ENCODE measurements around the gene C9orf152.

DNA sequence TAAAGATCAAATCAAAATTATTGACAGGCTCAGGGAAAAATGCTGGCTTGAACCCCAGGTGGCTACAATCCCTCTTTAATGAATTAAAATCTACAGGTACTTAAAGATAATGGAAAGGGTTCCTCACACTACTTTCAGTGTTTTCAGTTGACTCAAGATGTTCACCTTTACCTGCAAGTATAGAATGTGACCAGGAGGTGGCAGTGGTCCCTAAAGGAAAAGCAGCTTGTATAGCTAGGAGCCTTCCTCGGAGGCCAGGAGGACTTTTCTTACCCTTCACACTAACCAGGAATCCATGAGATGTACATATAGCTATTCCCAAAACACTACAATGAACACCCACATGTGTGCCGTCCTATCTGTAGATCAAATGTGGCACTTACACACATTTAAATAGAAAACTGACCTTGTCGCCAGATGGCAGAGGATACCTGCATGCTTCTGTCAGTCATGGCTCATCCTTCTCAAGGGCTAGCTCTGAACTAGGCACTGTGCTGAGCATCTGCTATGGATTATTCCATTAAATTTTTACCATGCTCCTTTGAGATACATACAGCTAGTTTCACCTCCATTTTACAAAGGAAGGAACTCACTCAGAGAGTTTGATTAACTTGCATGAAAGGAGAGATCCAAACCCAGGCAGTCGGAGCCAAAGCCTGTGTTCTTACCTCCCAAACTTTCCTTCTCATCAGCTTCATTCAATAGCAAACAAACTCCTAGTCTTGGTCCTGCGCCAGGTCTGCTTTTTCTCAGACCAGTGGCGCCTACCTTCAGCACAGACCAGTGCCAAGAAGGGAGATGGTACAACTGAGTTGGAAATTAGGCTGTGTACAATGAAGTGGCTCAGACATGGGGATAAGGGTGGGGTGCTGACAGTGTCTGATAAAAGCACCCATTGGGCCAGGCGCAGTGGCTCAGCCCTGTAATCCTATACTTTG lies 24.5 kb downstream of the C9orf152 start:
- TF ChIP-seq, protein P1, sequence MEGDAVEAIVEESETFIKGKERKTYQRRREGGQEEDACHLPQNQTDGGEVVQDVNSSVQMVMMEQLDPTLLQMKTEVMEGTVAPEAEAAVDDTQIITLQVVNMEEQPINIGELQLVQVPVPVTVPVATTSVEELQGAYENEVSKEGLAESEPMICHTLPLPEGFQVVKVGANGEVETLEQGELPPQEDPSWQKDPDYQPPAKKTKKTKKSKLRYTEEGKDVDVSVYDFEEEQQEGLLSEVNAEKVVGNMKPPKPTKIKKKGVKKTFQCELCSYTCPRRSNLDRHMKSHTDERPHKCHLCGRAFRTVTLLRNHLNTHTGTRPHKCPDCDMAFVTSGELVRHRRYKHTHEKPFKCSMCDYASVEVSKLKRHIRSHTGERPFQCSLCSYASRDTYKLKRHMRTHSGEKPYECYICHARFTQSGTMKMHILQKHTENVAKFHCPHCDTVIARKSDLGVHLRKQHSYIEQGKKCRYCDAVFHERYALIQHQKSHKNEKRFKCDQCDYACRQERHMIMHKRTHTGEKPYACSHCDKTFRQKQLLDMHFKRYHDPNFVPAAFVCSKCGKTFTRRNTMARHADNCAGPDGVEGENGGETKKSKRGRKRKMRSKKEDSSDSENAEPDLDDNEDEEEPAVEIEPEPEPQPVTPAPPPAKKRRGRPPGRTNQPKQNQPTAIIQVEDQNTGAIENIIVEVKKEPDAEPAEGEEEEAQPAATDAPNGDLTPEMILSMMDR (optimal IDR thresholded peaks at IDR 0.05 in 1 of 3, IDR thresholded peaks at IDR 0.05 in 1 of 3, conservative IDR thresholded peaks at IDR 0.05 in 1 of 3; ENCODE audit: extremely low read depth in 1 of 3, insufficient read depth in 2 of 3, low read length in 3 of 3) = peak; percentile 64 to 79 (median 72)
- TF ChIP-seq EZH2 (IDR thresholded peaks at IDR 0.05; ENCODE audit: low read length) = no peak

All from keratinocyte (primary cell).